HFF-Myc (cell line): ENCODE measurements around the gene TMEM150C.

Experiments used
- DNase-seq: peaks from one replicate; pipeline ENCODE4 v3.0.0-alpha.2; 2011; ENCODE audit warnings: low read depth; ENCODE audit errors: extremely low read depth
- H3K4me3 ChIP-seq: replicated peaks from 2 replicates; pipeline ENCODE4 v1.5.1; 2011; ENCODE audit warnings: low read depth, mild to moderate bottlenecking, control low read depth, low read length
- CTCF ChIP-seq: IDR thresholded peaks from 2 replicates; pipeline ENCODE4 v1.5.1; 2012; ENCODE audit warnings: mild to moderate bottlenecking, low read depth, low read length, control low read depth; ENCODE audit errors: missing control alignments

The TMEM150C gene

GRCh38 chr4:82434949-82435348 lies 126.8 kb downstream of the TMEM150C start:
- TF ChIP-seq CTCF: no peak
- DNase-seq: no peak
- H3K4me3 ChIP-seq: no peak overlapping the region

DNA sequence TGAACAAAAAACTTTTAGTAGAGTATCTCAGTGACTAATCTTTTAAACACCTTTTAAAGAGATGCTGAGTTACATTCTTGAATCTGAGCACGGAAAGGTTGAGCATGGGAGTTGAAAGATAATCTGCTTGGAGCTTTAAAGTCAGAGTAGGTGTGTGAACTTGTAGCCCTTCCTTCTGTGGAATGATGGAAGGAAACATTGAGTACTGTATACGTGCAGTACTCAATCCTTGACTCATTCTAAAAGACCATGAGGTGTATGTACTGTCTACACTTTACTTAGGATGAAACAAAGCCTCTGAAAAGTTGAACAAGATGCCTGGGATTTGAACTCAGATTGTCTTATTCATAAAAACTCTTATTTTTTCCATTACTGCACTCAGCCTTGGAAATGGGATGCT lies 128.0 kb downstream of the TMEM150C start:
- H3K4me3 ChIP-seq: no peak overlapping the region
- no peak for DNase-seq
- no peak for TF ChIP-seq CTCF
